Activated CD4-positive, alpha-beta T cell treated with anti-CD3 and anti-CD28 coated beads, Interleukin-2, Interleukin-4, amounts not matched to agents 100 ng/mL and 50 ng/mL, durations not matched to agents 16 hours and 8 hours (primary cell): ENCODE data around the gene IL37.
"Not testable (repeated sequence)": the region's sequence is repeated elsewhere in the genome, so short reads cannot be mapped to it uniquely, and the experiment has no call there.

Source experiments
- DNase-seq: peaks from one replicate; pipeline ENCODE4 v3.0.0-alpha.2; 2020; ENCODE audit warnings: low spot score

The IL37 gene

GRCh38 chr2:112923237-112923966, 12.4 kb downstream of the IL37 start:
- DNase-seq = no peak

- no peak for DNase-seq
Observed at GRCh38 chr2:112923967-112924338, 13.0 kb downstream of the IL37 start.

- DNase-seq = no peak
Observed at GRCh38 chr2:112924360-112924759, 13.4 kb downstream of the IL37 start.

GRCh38 chr2:112924821-112925220, 13.9 kb downstream of the IL37 start:
- DNase-seq = no peak

GRCh38 chr2:112926707-112927106, 15.7 kb downstream of the IL37 start:
- no peak for DNase-seq

- no peak for DNase-seq
Observed at GRCh38 chr2:112927745-112928144, 16.8 kb downstream of the IL37 start.

- DNase-seq = no peak
Observed at GRCh38 chr2:112933261-112933660, 22.3 kb downstream of the IL37 start.

GRCh38 chr2:112934117-112934516, 23.2 kb downstream of the IL37 start:
- not testable (repeated sequence) for DNase-seq

- no peak for DNase-seq
Observed at GRCh38 chr2:112936927-112937232, 25.9 kb downstream of the IL37 start.

- DNase-seq = no peak
Observed at GRCh38 chr2:112938904-112939303, 27.9 kb downstream of the IL37 start.

GRCh38 chr2:112939425-112939824, 28.5 kb downstream of the IL37 start:
- no peak for DNase-seq

GRCh38 chr2:112940859-112941625, 30.1 kb downstream of the IL37 start:
- DNase-seq = no peak

GRCh38 chr2:112941753-112942653, 31.0 kb downstream of the IL37 start:
- DNase-seq = peak; percentile 82

- DNase-seq = no peak
Observed at GRCh38 chr2:112942654-112943002, 31.7 kb downstream of the IL37 start.

GRCh38 chr2:112944971-112945370, 34.0 kb downstream of the IL37 start:
- DNase-seq = no peak

GRCh38 chr2:112946086-112946485, 35.1 kb downstream of the IL37 start:
- DNase-seq = no peak

GRCh38 chr2:112947374-112947773, 36.4 kb downstream of the IL37 start:
- no peak for DNase-seq

GRCh38 chr2:112949456-112949855, 38.5 kb downstream of the IL37 start:
- DNase-seq = no peak

GRCh38 chr2:112954364-112954763, 43.4 kb downstream of the IL37 start:
- DNase-seq = no peak

GRCh38 chr2:112957511-112957910, 46.5 kb downstream of the IL37 start:
- DNase-seq = no peak

- peak; percentile 60 for DNase-seq
Observed at GRCh38 chr2:112958428-112959108, 47.6 kb downstream of the IL37 start.

GRCh38 chr2:112959109-112959812, 48.3 kb downstream of the IL37 start:
- DNase-seq = no peak
